OCI-LY3 (cell line): ENCODE measurements around the gene STARD13.
A peak's percentile ranks its signal among the peaks of the same experiment; 100 is the strongest.

Experiments used
- H2AFZ ChIP-seq: fragments of 200-600, 300-600 bp; shearing (Covaris generic); 2 replicates; pipeline ENCODE4 v1.6.0; 2014; ENCODE audit warnings: antibody characterized with exemption, low read depth, low read length
- H3K27ac ChIP-seq: fragments of 200-600, 300-600 bp; sonication (generic); 2 replicates; pipeline ENCODE4 v1.5.1; 2014; ENCODE audit warnings: mild to moderate bottlenecking, low read length, moderate library complexity, mixed read lengths
- H3K27me3 ChIP-seq: fragments of 200-600, 300-600 bp; sonication (generic); 2 replicates; pipeline ENCODE4 v1.6.1; 2014; ENCODE audit warnings: low read depth, low read length, mixed read lengths
- H3K36me3 ChIP-seq: fragments of 200-600, 300-600 bp; sonication (generic); replicated peaks from 2 replicates; pipeline ENCODE3; 2014; ENCODE audit warnings: low read depth, low read length, mixed read lengths
- H3K4me1 ChIP-seq: fragments of 300-600, 200-600 bp; sonication (generic); 2 replicates; pipeline ENCODE4 v1.6.1; 2014; ENCODE audit warnings: low read length, mixed read lengths
- H3K4me2 ChIP-seq: fragments of 200-600, 300-600 bp; sonication (generic); 2 replicates; pipeline ENCODE4 v1.6.1; 2014; ENCODE audit warnings: low read length, mixed read lengths
- H3K4me3 ChIP-seq: fragments of 300-600, 200-600 bp; sonication (generic); 2 replicates; pipeline ENCODE4 v1.5.1; 2014; ENCODE audit warnings: antibody characterized with exemption, mild to moderate bottlenecking, low read length, moderate library complexity
- H3K79me2 ChIP-seq: fragments of 300-600, 200-600 bp; shearing (Covaris generic); 2 replicates; pipeline ENCODE4 v1.6.1; 2014; ENCODE audit warnings: mild to moderate bottlenecking, low read length, mixed read lengths
- H3K9ac ChIP-seq: fragments of 300-600, 200-600 bp; shearing (Covaris generic); 2 replicates; pipeline ENCODE4 v1.6.0; 2014; ENCODE audit warnings: mild to moderate bottlenecking, low read length, moderate library complexity
- H3K9me3 ChIP-seq: fragments of 200-600, 300-600 bp; shearing (Covaris generic); 2 replicates; pipeline ENCODE4 v1.6.1; 2014; ENCODE audit warnings: low read length, mixed read lengths; ENCODE audit not compliant: insufficient read depth
- H4K20me1 ChIP-seq: fragments of 200-600, 300-600 bp; sonication (generic); 2 replicates; pipeline ENCODE4 v1.6.1; 2016; ENCODE audit warnings: low read length, mixed read lengths; ENCODE audit not compliant: insufficient read depth
- EZH2phosphoT487 ChIP-seq: fragments of 200-600 bp; shearing (Covaris generic); IDR thresholded peaks from 2 replicates; pipeline ENCODE4 v1.6.1; 2018; ENCODE audit warnings: antibody characterized with exemption, mixed run types, low read depth
- TF ChIP-seq, protein P1 (sequence below): fragments of 200-600, 300-600 bp; sonication (generic); IDR thresholded peaks from 2 replicates; pipeline ENCODE4 v1.5.1; 2014; ENCODE audit warnings: antibody characterized with exemption, low read length, low read depth

STARD13 gene

DNA sequence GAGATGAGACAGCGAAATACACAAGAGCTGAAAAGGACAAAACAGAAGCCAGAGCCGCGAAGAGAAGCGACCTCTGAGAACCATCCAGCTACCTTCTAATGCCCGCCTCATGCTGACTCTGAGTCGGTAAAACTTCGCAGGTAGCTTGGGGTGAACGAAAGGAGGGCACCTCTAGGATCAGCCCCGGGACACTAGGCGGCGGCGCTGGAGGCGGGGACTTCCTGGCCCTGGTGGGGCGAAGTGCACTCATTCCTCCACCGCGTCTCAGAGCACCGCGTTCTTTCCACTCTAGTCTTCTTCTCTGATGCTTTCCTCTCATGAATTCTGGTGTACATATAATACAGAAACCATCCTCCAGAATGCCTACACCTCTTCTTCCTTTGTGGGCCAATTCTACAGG, 219.2 kb downstream of the STARD13 start:
- H3K9ac ChIP-seq = no peak overlapping the region
- no peak overlapping the region for H2AFZ ChIP-seq
- H3K9me3 ChIP-seq = no peaks in the 10 kb centered on the region
- H3K27ac ChIP-seq = no peak overlapping the region
- H3K36me3 ChIP-seq = no peaks in the 10 kb centered on the region
- H3K4me2 ChIP-seq = no peak overlapping the region
- no peaks in the 10 kb centered on the region for H3K27me3 ChIP-seq
- peaks cover 6% of the 10 kb centered on the region; the same call in 1 of the 2 replicates for H3K4me1 ChIP-seq
- no peak overlapping the region for H3K4me3 ChIP-seq
- no peaks in the 10 kb centered on the region for H4K20me1 ChIP-seq
- TF ChIP-seq, protein P1, sequence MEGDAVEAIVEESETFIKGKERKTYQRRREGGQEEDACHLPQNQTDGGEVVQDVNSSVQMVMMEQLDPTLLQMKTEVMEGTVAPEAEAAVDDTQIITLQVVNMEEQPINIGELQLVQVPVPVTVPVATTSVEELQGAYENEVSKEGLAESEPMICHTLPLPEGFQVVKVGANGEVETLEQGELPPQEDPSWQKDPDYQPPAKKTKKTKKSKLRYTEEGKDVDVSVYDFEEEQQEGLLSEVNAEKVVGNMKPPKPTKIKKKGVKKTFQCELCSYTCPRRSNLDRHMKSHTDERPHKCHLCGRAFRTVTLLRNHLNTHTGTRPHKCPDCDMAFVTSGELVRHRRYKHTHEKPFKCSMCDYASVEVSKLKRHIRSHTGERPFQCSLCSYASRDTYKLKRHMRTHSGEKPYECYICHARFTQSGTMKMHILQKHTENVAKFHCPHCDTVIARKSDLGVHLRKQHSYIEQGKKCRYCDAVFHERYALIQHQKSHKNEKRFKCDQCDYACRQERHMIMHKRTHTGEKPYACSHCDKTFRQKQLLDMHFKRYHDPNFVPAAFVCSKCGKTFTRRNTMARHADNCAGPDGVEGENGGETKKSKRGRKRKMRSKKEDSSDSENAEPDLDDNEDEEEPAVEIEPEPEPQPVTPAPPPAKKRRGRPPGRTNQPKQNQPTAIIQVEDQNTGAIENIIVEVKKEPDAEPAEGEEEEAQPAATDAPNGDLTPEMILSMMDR = no peak
- no peak for TF ChIP-seq EZH2phosphoT487
- no peaks in the 10 kb centered on the region for H3K79me2 ChIP-seq

DNA sequence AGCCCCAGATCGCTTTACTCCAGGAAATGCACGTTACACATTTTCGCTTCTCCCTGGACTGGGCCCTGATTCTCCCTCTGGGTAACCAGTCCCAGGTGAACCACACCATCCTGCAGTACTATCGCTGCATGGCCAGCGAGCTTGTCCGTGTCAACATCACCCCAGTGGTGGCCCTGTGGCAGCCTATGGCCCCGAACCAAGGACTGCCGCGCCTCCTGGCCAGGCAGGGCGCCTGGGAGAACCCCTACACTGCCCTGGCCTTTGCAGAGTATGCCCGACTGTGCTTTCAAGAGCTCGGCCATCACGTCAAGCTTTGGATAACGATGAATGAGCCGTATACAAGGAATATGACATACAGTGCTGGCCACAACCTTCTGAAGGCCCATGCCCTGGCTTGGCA, 224.7 kb downstream of the STARD13 start:
- Histone ChIP-seq H3K4me3 (no peak overlapping the region), H4K20me1 (no peaks in the 10 kb centered on the region), H3K9me3 (no peaks in the 10 kb centered on the region), H2AFZ (no peak overlapping the region), H3K27ac (no peak overlapping the region), H3K79me2 (no peaks in the 10 kb centered on the region), H3K36me3 (no peaks in the 10 kb centered on the region), H3K4me2 (no peak overlapping the region), H3K9ac (no peak overlapping the region), H3K4me1 (no peaks in the 10 kb centered on the region), H3K27me3 (no peaks in the 10 kb centered on the region)
- no peak for TF ChIP-seq EZH2phosphoT487
- TF ChIP-seq, protein P1 = no peak

DNA sequence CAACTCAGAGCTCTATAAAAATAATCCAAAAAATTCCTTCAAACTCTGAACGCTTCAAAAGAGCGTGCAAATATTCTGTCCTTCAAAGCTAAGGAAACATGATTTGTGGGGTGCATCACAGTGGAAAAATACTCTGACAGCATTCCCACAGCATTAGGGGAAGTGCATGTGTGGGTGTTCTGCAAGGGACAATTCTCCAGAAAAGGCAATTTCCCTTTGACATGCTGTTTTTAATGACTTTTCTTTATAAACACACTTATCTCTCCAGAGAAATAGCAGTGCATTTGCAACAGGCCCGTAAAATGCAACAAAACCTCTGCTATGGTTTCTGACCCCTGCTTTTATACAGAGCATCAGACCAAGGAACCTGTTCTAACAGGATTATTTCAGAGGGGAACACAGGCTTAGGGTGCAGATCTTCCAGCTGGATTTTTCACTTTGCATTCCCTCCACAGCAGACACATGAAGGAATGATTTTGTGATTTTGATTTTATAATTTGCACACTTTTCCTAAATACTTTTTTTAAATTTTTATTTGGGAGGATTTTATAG, 226.7 kb downstream of the STARD13 start:
- H3K36me3 ChIP-seq = no peaks in the 10 kb centered on the region
- no peaks in the 10 kb centered on the region for H3K79me2 ChIP-seq
- H3K27me3 ChIP-seq = no peaks in the 10 kb centered on the region
- TF ChIP-seq, protein P1 = no peak
- no peak for TF ChIP-seq EZH2phosphoT487
- H3K4me2 ChIP-seq = no peak overlapping the region
- H3K4me3 ChIP-seq = no peak overlapping the region
- H2AFZ ChIP-seq = no peak overlapping the region
- no peaks in the 10 kb centered on the region for H4K20me1 ChIP-seq
- no peaks in the 10 kb centered on the region for H3K4me1 ChIP-seq
- H3K9ac ChIP-seq = no peak overlapping the region
- H3K9me3 ChIP-seq = no peaks in the 10 kb centered on the region
- no peak overlapping the region for H3K27ac ChIP-seq

DNA sequence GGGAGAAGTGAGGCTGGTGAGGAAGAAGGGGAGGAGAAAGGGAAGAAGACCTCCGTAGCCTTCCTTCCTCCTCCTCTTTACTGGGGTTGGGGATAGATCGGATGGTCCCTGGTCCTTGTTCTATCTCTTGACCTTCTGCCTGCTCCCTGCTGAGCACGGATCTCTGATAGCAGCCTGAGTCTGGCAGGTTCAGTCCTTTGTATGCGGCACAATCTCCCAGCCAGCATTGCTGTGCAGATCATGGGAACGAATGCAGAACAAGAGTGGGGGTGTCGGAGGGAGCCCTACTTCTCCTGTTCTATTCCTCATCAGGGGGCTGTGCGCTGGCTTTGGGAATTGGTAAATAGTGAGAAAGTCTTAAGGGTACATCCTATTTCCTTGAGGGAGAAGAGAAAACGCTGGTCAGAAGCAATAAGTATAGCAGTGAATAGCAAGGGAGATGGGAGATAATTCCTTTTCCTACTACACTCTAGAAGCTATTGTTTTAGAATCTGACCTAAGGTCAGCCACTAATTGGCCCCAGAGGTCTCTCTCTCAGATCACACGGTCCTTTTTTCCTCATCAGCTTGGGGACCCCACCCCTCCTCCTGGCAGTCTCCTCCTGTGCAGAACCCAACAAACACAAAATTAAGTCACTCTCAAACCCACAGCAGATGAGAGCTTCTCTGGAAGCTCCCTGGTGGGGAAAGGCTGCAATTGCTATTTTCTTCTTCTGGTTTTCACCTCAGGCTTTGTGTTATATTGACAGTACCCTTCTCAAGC, 228.4 kb downstream of the STARD13 start:
- H3K27ac ChIP-seq = no peak overlapping the region
- H3K4me2 ChIP-seq = no peak overlapping the region
- no peaks in the 10 kb centered on the region for H3K4me1 ChIP-seq
- no peaks in the 10 kb centered on the region for H3K9me3 ChIP-seq
- H3K36me3 ChIP-seq = no peaks in the 10 kb centered on the region
- H2AFZ ChIP-seq = no peak overlapping the region
- no peaks in the 10 kb centered on the region for H3K79me2 ChIP-seq
- TF ChIP-seq, protein P1 = peak; percentile 38
- TF ChIP-seq EZH2phosphoT487 = no peak
- no peaks in the 10 kb centered on the region for H4K20me1 ChIP-seq
- H3K4me3 ChIP-seq = no peak overlapping the region
- H3K9ac ChIP-seq = no peak overlapping the region
- H3K27me3 ChIP-seq = no peaks in the 10 kb centered on the region
